NCI-H345 treated with DMSO at 0.1 percent for 48 hours (cell line): ENCODE results near the gene TMEFF2.
"Not testable (repeated sequence)": the region's sequence is repeated elsewhere in the genome, so short reads cannot be mapped to it uniquely, and the experiment has no call there.

Source experiments
- DNase-seq: peaks from one replicate; lab custom pipeline; 2025; ENCODE audit not compliant: unreplicated experiment; lab: John Stamatoyannopoulos, UW

Gene TMEFF2

GRCh38 chr2:192132604-192133003 is 62.1 kb downstream of the TMEFF2 start:
- not testable (repeated sequence) for DNase-seq

GRCh38 chr2:192130312-192130711 is 64.4 kb downstream of the TMEFF2 start:
- not testable (repeated sequence) for DNase-seq

- no peak for DNase-seq
These were observed 66.1 kb downstream of the TMEFF2 start for GRCh38 chr2:192128655-192129054.

GRCh38 chr2:192127434-192127833 is 67.3 kb downstream of the TMEFF2 start:
- no peak for DNase-seq

DNA sequence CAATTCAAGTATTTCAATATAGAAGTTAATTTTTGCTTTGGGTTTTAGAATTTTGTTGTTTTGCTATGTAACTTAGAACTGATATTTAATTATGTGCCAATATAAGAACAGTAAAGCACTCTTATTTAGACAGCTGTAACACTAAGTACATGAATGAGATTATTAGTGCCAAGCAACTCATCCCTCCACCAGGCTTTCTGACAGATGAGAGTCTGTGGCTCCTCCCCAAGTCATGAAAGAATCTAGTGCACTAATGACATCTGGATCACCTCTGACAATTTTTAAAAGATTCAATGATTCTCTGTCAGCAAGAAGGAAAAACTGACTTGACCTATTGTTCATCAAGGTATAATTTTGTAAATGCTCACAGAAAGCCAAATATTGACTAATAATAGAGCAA is 67.8 kb downstream of the TMEFF2 start:
- DNase-seq = no peak

GRCh38 chr2:192126426-192126825 is 68.3 kb downstream of the TMEFF2 start:
- no peak for DNase-seq

- DNase-seq = no peak
These were observed 70.2 kb downstream of the TMEFF2 start for GRCh38 chr2:192124571-192124970.

GRCh38 chr2:192123847-192124246 is 70.9 kb downstream of the TMEFF2 start:
- DNase-seq = no peak

DNA sequence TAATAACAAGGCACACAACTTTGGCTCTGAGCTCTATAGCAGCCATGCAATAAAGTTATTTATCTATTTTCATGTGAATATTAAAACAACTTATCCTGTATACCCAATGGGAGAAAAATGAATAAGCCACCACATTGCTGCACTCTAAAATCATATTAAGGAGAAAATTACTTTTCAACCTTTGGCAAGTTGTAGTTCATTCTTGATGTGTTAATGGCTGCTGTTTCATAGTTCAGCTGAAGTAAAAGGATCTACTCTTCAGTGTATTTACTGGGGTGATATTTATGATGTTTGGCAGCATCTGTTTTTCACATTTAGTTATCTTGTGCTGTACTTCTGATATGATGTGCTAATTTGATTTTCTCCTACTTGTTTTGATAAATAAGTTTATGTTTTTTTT is 71.8 kb downstream of the TMEFF2 start:
- no peak for DNase-seq

GRCh38 chr2:192122141-192122540 is 72.6 kb downstream of the TMEFF2 start:
- DNase-seq = no peak

- no peak for DNase-seq
These were observed 75.2 kb downstream of the TMEFF2 start for GRCh38 chr2:192119536-192119935.

DNA sequence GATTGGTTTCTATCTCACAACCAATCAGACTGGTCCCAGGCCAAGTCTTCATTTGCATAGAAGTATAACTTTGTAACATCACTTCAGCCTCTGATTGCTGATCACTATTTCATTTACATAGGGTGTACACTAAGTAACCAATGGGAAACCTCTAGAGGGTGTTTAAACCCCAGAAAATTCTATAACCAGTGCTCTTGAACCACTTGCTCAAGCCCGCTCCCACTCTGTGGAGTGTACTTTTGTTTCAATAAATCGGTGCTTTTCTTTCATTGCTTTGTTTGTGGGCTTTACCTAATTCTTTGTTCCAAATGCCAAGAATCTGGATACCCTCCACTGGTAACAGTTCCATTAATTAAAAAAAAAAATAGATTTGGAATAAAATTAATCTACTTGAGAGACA is 77.0 kb downstream of the TMEFF2 start:
- no peak for DNase-seq

DNA sequence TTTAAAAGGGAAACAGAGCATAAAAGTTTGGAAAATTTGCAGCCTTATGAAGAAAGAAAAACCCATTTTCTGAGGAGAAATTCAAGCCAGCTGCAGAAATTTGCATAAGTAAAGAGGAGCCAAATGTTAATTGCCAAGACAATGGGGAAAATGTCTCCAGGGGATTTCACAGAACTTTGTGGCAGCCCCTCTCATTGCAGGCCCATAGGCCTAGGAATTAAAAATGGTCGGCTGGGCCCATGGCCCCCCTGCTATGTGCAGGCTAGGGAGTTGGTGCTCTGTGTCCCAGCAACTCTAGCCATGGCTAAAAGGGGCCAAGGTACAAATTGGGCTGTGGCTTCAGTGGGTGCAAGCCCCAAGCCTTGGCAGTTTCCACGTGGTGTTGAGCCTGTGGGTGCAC is 83.2 kb downstream of the TMEFF2 start:
- not testable (repeated sequence) for DNase-seq

- DNase-seq = no peak
These were observed 95.0 kb downstream of the TMEFF2 start for GRCh38 chr2:192099742-192100141.

GRCh38 chr2:192098814-192099491 is 95.8 kb downstream of the TMEFF2 start:
- DNase-seq = no peak

- DNase-seq = no peak
These were observed 103.3 kb downstream of the TMEFF2 start for GRCh38 chr2:192091476-192091875.

DNA sequence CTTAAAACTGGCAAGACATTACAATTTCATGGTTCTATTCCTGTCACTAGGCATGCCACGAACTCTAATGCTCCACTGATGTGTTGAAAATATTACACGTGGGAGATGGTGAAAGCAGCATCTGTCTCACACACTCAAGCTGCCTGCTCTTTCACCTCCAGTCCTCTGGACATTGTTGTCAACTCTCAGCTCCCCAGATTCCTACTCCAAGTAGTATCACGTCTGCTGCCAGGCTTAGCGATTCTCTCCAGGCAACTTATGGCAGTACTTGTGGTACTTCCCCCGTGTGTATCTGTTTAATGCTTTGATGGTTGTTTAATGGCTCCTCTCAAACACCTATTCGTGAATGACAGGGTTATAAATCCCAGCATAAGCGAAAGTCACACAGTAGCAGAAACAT is 103.8 kb downstream of the TMEFF2 start:
- DNase-seq = no peak

- DNase-seq = peak; percentile 67
These were observed 107.3 kb downstream of the TMEFF2 start for GRCh38 chr2:192087398-192087958.

- no peak for DNase-seq
These were observed 112.6 kb downstream of the TMEFF2 start for GRCh38 chr2:192082121-192082520.

DNA sequence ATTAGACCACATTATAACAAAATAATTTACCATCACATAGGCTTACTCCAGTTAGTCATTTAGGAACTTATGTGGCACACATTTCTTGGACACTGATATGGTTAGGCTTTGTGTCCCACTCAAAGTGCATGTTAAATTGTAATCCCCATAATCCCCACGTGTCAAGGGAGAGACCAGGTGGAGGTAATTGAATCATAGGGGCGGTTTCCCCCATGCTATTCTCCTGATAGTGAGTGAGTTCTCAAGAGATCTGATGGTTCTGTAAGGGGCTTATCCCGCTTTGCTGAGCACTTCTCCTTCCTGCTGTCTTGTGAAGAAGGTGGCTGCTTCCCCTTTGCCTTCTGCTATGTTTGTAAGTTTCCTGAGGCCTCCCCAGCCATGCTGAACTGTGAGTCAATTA is 114.6 kb downstream of the TMEFF2 start:
- DNase-seq = not testable (repeated sequence)

DNA sequence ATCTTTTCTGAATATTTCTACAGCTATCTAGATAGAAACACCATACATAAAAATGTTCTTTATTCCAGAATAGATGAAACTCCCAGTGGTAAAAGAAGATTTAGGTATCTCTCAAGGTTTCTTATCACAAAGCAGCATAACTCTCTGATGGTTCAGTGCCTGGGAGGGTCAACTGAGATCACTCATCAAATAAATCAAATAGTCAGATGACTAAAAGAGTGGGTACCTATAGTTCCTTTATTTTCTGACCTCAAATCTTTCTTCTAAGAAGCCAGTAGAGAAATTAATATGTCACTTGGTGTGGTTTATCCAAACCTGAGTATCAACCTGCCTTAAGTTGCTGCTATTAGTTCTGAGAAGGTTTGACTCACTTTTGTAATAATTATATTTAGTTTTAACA is 120.9 kb downstream of the TMEFF2 start:
- no peak for DNase-seq

DNA sequence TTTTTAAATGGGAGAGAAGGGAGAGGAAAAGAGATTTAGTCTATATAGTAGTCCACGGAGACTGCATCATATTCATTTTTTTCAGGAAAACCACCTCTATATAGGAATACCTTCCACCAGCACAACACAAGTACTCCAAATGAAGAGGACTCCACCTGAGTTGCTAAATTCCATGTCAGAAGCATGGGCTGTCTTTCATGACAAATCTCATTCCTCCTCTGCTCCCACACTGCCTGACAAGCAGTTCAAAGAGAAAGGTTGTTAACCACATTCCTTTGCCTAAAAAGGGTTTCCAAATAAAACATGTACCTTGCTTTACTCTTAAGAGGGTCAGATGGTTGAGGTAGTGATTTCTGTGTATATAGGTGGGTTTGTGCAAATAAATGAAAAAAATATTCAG is 122.0 kb downstream of the TMEFF2 start:
- no peak for DNase-seq

DNA sequence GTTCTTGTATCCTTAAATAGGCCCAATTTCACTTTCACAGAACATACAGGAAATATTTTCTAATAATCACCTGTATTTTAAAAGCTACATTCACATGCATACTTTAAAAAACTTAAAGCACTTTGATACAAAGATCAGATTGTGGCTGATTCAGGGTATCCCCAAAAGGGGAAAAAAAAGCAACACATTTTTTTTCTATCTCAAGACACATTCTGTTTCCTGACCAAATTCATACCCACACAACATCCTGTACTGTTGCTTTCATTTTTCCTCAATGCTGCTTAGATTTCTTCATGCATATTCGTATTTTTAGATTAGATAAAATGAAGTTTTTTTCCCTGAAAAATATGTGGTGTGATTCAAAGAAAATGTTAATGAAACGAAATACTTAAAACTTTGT is 122.5 kb downstream of the TMEFF2 start:
- DNase-seq = no peak
